Stimulated activated CD8-positive, alpha-beta memory T cell treated with anti-CD3 and anti-CD28 coated beads, Interleukin-15, amount 100 ng/mL, for 24 hours (primary cell): ENCODE results near the gene RETN.

Experiments used
- DNase-seq: peaks from one replicate; pipeline ENCODE4 v3.0.0-alpha.2; 2020; ENCODE audit warnings: low read depth

The RETN gene

GRCh38 chr19:7706188-7706954 lies 37.5 kb downstream of the RETN start:
- DNase-seq = no peak

GRCh38 chr19:7706955-7707456 lies 38.2 kb downstream of the RETN start:
- no peak for DNase-seq

- DNase-seq = no peak
Measured at GRCh38 chr19:7709932-7710460, 41.1 kb downstream of the RETN start.

- no peak for DNase-seq
Measured at GRCh38 chr19:7710616-7711015, 41.8 kb downstream of the RETN start.

GRCh38 chr19:7715671-7716070 lies 46.8 kb downstream of the RETN start:
- no peak for DNase-seq

- no peak for DNase-seq
Measured at GRCh38 chr19:7716762-7717161, 47.9 kb downstream of the RETN start.

GRCh38 chr19:7718668-7719067 lies 49.8 kb downstream of the RETN start:
- DNase-seq = no peak
